Hematopoietic multipotent progenitor cell treated with erythropoietin and hydrocortisone succinate and interleukin-3 and kit ligand, for 6 days (in vitro differentiated cells): ENCODE data around the gene LMF1.

Experiments
- DNase-seq: peaks from one replicate; pipeline ENCODE4 v3.0.0-alpha.2; 2015

The LMF1 gene

GRCh38 chr16:910181-910580 lies 60.6 kb downstream of the LMF1 start:
- no peak for DNase-seq

GRCh38 chr16:909281-910000 lies 61.3 kb downstream of the LMF1 start:
- DNase-seq = no peak

- DNase-seq = no peak
Measured at GRCh38 chr16:908526-909155, 62.1 kb downstream of the LMF1 start.

GRCh38 chr16:907842-908241 lies 62.9 kb downstream of the LMF1 start:
- DNase-seq = no peak

- no peak for DNase-seq
Measured at GRCh38 chr16:907361-907760, 63.4 kb downstream of the LMF1 start.

- DNase-seq = no peak
Measured at GRCh38 chr16:906296-906695, 64.5 kb downstream of the LMF1 start.

GRCh38 chr16:901715-902601 lies 68.8 kb downstream of the LMF1 start:
- DNase-seq = no peak

GRCh38 chr16:901149-901548 lies 69.6 kb downstream of the LMF1 start:
- DNase-seq = no peak

GRCh38 chr16:900211-900610 lies 70.6 kb downstream of the LMF1 start:
- no peak for DNase-seq

- DNase-seq = no peak
Measured at GRCh38 chr16:899683-900060, 71.1 kb downstream of the LMF1 start.

- DNase-seq = no peak
Measured at GRCh38 chr16:898761-899682, 71.8 kb downstream of the LMF1 start.

GRCh38 chr16:898216-898615 lies 72.6 kb downstream of the LMF1 start:
- DNase-seq = no peak

GRCh38 chr16:897701-898100 lies 73.1 kb downstream of the LMF1 start:
- no peak for DNase-seq

- no peak for DNase-seq
Measured at GRCh38 chr16:897200-897543, 73.6 kb downstream of the LMF1 start.

GRCh38 chr16:896261-897199 lies 74.3 kb downstream of the LMF1 start:
- no peak for DNase-seq

- no peak for DNase-seq
Measured at GRCh38 chr16:895371-895770, 75.4 kb downstream of the LMF1 start.

- no peak for DNase-seq
Measured at GRCh38 chr16:894841-895240, 75.9 kb downstream of the LMF1 start.

- DNase-seq = no peak
Measured at GRCh38 chr16:894136-894535, 76.6 kb downstream of the LMF1 start.

GRCh38 chr16:893360-893759 lies 77.4 kb downstream of the LMF1 start:
- no peak for DNase-seq

- peak; percentile 7 for DNase-seq
Measured at GRCh38 chr16:892536-893255, 78.1 kb downstream of the LMF1 start.

- DNase-seq = no peak
Measured at GRCh38 chr16:892006-892405, 78.8 kb downstream of the LMF1 start.
